Panc1 (cell line): Measurements from ENCODE around the gene IL32. TPM values are rescaled to one million over a fixed set of nuclear protein-coding genes. Genes with fewer than 3 reads are reported as not detected.

Experiments
- ATAC-seq: fragments of 200-7000 bp; cut with Tn5 transposase; 2 replicates; pipeline ENCODE4 v1.9.1; 2020; ENCODE audit warnings: mild to moderate bottlenecking, moderate library complexity
- BruUV-seq: library from RNA; stranded (reverse); fragments of 400-500 nt; replicated peaks from 2 replicates; lab custom pipeline; 2021; lab: Mats Ljungman, UMichigan
- CTCF ChIA-PET: fragments of 300-600 bp; sonication (Branson Sonifier 250); formaldehyde crosslinking; loops from one replicate; lab custom pipeline; 2022; ENCODE audit warnings: antibody characterized with exemption; lab: Charles Lee
- POLR2A ChIA-PET: fragments of 300-600 bp; sonication (Branson Sonifier 250); formaldehyde crosslinking; loops from one replicate; lab custom pipeline; 2022; ENCODE audit warnings: antibody characterized with exemption; lab: Charles Lee
- DNase-seq: peaks from one replicate; pipeline ENCODE4 v3.0.0-alpha.2; 2010; ENCODE audit warnings: low read depth, low spot score
- H3K27ac ChIP-seq: 2 replicates; pipeline ENCODE4 v1.5.1; 2011; ENCODE audit warnings: mild to moderate bottlenecking, low read length, inconsistent platforms
- H3K27me3 ChIP-seq: fragments of 200-500 bp; sonication (Bioruptor generic); 2 replicates; pipeline ENCODE4 v1.6.0; 2014; ENCODE audit warnings: low read length, inconsistent platforms; ENCODE audit not compliant: control insufficient read depth, insufficient read depth
- H3K36me3 ChIP-seq: fragments of 200-500 bp; sonication (Bioruptor generic); 2 replicates; pipeline ENCODE4 v1.5.1; 2014; ENCODE audit warnings: inconsistent platforms, mild to moderate bottlenecking, low read length, moderate library complexity; ENCODE audit not compliant: control insufficient read depth, insufficient read depth
- H3K4me1 ChIP-seq: 2 replicates; pipeline ENCODE4 v1.5.1; 2011; ENCODE audit warnings: inconsistent platforms, mild to moderate bottlenecking, low read length, moderate library complexity; ENCODE audit not compliant: control insufficient read depth, insufficient read depth
- H3K4me3 ChIP-seq, 2 experiments: 2 replicates each; pipeline ENCODE4 v1.5.1; 2011 to 2012; ENCODE audit warnings: low read depth in 2 of 2, low read length in 2 of 2, mild to moderate bottlenecking in 2 of 2, inconsistent platforms in 1 of 2, moderate library complexity in 1 of 2
- H3K9me3 ChIP-seq: fragments of 200-500 bp; sonication (Bioruptor generic); 2 replicates; pipeline ENCODE4 v1.5.1; 2014; ENCODE audit warnings: low read depth, mild to moderate bottlenecking, inconsistent platforms, low read length, moderate library complexity; ENCODE audit not compliant: control insufficient read depth, insufficient read depth
- CTCF ChIP-seq: fragments of 450-650 bp; IDR thresholded peaks from 2 replicates; pipeline ENCODE4 v1.5.1; 2017; ENCODE audit warnings: mild to moderate bottlenecking
- POLR2AphosphoS5 ChIP-seq: IDR thresholded peaks from 2 replicates; pipeline ENCODE4 v1.6.1; 2012; ENCODE audit warnings: mild to moderate bottlenecking, low read depth, low read length, moderate library complexity
- REST ChIP-seq, 2 experiments: IDR thresholded peaks; 2 replicates each; pipeline ENCODE4 v1.6.1; 2011 to 2012; ENCODE audit warnings: low read depth in 2 of 2, control low read depth in 1 of 2, low read length in 1 of 2, mild to moderate bottlenecking in 1 of 2, moderate library complexity in 1 of 2; ENCODE audit not compliant: insufficient read depth in 1 of 2
- SIN3A ChIP-seq: IDR thresholded peaks from 2 replicates; pipeline ENCODE4 v1.6.1; 2012; ENCODE audit warnings: low read depth, mild to moderate bottlenecking, low read length, moderate library complexity, borderline replicate concordance; ENCODE audit not compliant: insufficient read depth
- TCF7L2 ChIP-seq: IDR thresholded peaks from 2 replicates; pipeline ENCODE4 v1.6.1; 2011; ENCODE audit warnings: mild to moderate bottlenecking, low read depth, low read length, inconsistent platforms
- in situ Hi-C: cut with HindIII; loops from 2 replicates; pipeline ENCODE4 v1.10.0; 2016; ENCODE audit warnings: low sequenced_read_pairs, low pct_unique_long_range_greater_than_20kb
- intact Hi-C: fragments of 100-400 bp; cut with micrococcal nuclease; formaldehyde crosslinking; loops from one replicate; pipeline ENCODE4 v1.10.0; 2022; ENCODE audit not compliant: unreplicated experiment
- total RNA-seq: library from RNA; stranded (reverse); gene quantifications from one replicate; pipeline ENCODE4 v1.2.1, GENCODE V29; 2021; ENCODE audit not compliant: unreplicated experiment

The IL32 gene
- total RNA-seq, 1 experiment from 2014 or later: 17.1 TPM

GRCh38 chr16:3020604-3021448 lies 44.6 kb upstream of the IL32 start:
- H3K4me1 ChIP-seq: peaks cover 16% of the 10 kb centered on the region
- POLR2A ChIA-PET: interaction anchor here (0.6 kb wide), 2 partner anchors 20 to 1135 kb away, joined by 5 to 10 read pairs; no protein-coding TSS in a partner anchor
- DNase-seq (peak; percentile 69), ATAC-seq (peak; percentile 26)
- no peak for TF ChIP-seq TCF7L2
- peak; percentile 46 for TF ChIP-seq POLR2AphosphoS5
- peak; percentile 63; the same call in 1 of the 2 replicates for TF ChIP-seq SIN3A
- TF ChIP-seq CTCF: no peak
- H3K27ac ChIP-seq: peak overlapping the region; percentile 99
- intact Hi-C loops (no loop called here), in situ Hi-C loops (no loop called here)
- BruUV-seq: no TSS peak
- CTCF ChIA-PET: interaction anchor here (0.5 to 1.2 kb wide), 3 partner anchors 8 to 246 kb away, joined by 3 to 5 read pairs (median 5); no protein-coding TSS in a partner anchor
- H3K9me3 ChIP-seq: no peaks in the 10 kb centered on the region
- peak overlapping the region; percentile 94 to 95 for H3K4me3 ChIP-seq
- H3K27me3 ChIP-seq: no peaks in the 10 kb centered on the region
- H3K36me3 ChIP-seq: peaks cover 9% of the 10 kb centered on the region

- in situ Hi-C loops: no loop called here
- TF ChIP-seq REST (IDR thresholded peaks at IDR 0.05; ENCODE audit: insufficient read depth in 1 of 2, low read depth in 2 of 2, low read length in 1 of 2) (no peak), TCF7L2 (no peak), SIN3A (0 out of 2 replicates have a peak, but pooled peaks have one; percentile 14), CTCF (peak; percentile 63), POLR2AphosphoS5 (peak; percentile 5; the same call in 1 of the 2 replicates)
- H3K27me3 ChIP-seq: no peaks in the 10 kb centered on the region
- peak; percentile 68 for DNase-seq
- peak overlapping the region; percentile 99 for H3K27ac ChIP-seq
- TSS peak; percentile 88 for BruUV-seq
- peaks cover 16% of the 10 kb centered on the region for H3K4me1 ChIP-seq
- H3K4me3 ChIP-seq: peak overlapping the region; percentile 94 to 95
- intact Hi-C loops: no loop called here
- peaks cover 9% of the 10 kb centered on the region for H3K36me3 ChIP-seq
- CTCF ChIA-PET: no interaction called here
- POLR2A ChIA-PET: interaction anchor here (0.6 kb wide), 1 partner anchor 21 kb away, joined by 5 read pairs; no protein-coding TSS in a partner anchor
- H3K9me3 ChIP-seq: no peaks in the 10 kb centered on the region
- peak; percentile 45 for ATAC-seq
These were observed 43.8 kb upstream of the IL32 start for GRCh38 chr16:3021449-3022207.
